Measurements from ENCODE around the gene MYLK.

The MYLK gene

DNA sequence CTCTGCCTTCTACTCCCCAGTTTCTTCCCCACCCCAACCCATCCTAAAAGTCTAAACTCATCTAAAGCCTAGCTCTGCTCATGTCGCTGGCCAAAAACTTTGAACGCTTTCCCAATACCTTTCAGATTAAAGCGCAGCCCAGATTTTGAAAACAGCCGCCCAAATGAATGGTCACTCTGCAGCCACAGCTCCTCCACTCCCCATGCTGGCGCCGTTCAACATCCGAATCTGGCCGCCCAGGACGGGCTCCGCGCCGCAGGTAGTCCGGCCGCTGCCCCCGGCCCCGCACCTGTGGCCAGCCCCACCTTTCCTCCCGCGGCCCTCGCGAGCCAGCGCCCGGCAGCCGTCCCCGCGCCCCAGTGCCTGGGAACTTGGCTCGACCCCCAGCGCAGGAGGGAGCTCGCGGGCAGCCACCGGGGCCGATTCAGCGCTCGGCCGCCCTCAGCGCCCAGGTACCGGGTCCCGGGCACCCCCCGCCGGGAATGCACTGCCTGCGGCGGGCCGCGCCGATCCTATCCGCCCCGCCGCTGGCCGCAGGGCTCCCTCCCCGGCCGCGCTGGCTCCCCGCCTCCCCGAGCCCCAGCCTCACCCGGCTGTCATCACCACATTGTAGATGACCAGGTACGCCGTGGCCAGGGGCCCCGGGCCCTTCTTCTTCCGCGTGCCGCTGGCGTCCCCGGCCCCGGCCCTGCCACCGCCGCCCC, 299.7 kb downstream of the MYLK start:
- no peak for DNase-seq

DNA sequence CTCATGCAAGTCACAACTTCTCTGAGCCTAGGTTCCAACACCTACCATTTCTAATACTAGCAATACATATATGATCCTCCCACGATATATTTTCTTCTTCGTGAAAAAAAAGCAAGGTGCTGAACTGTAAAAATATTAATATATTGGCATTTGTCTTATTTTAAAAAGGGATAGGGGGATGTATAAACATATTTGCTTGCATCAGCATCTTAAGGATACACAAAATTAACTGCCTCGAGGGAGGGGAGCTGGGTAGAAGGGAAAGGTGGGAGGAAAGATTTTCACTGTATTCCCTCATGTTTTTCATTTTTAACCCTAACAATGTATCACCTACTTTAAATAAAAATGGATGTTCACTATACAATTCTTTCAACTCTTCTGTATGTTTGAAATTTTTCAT, 300.6 kb downstream of the MYLK start:
- no peak for DNase-seq

DNA sequence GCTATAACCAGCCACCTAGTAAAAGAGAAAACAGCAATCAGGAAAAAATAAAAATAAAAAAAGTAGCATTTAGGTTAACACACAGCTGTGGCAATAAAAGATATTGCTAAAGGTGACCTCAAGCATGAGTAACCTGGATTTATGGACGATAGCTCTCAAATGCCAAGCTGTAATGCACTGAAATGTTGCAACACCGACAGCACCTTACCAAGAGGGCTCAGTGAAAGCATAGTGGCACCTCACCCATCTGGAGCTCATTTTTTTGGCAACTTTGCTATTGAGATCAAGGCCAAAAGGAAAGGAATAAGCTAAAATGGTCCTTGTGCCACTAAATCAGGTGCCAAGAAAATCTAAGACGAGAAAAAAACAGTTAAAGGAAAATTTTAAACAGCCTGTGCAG, 301.8 kb downstream of the MYLK start:
- DNase-seq = no peak

DNA sequence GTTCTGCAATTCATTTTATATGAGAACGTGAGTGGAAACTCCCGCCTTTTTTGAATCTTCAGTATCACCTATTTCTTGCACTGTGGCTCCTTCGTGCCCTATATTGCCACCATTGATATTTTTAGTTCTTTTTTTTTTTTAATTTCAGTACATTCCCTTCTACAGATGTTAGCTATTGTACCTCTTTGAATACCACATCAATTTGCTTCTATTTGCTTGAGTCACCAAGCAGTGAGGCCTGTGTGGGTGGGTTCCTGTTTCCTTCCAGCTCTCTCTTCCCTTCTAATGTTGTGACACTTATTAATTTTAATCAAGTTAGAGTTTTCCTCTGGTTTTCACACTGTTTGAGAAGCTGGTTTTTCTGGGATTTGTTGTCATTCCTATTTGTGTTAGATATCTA, 308.0 kb downstream of the MYLK start:
- DNase-seq = no peak

DNA sequence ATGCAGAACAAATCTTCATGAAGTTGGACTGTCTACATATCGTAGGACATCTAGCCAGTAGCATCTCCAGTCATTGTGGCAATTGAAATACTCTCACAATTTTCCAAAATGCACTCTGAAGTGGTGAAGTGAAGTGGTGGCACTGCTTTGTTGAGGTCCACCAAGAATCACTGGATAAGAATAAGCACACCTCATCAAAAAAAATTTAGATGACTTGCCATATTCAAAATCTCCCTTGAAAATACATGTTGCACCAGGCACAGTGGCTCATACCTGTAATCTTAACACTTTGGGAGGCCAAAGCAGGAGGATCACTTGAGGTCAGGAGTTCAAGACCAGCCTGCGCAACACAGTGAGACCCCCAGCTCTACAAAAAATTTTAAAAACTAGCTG, 312.2 kb downstream of the MYLK start:
- DNase-seq = no peak

DNA sequence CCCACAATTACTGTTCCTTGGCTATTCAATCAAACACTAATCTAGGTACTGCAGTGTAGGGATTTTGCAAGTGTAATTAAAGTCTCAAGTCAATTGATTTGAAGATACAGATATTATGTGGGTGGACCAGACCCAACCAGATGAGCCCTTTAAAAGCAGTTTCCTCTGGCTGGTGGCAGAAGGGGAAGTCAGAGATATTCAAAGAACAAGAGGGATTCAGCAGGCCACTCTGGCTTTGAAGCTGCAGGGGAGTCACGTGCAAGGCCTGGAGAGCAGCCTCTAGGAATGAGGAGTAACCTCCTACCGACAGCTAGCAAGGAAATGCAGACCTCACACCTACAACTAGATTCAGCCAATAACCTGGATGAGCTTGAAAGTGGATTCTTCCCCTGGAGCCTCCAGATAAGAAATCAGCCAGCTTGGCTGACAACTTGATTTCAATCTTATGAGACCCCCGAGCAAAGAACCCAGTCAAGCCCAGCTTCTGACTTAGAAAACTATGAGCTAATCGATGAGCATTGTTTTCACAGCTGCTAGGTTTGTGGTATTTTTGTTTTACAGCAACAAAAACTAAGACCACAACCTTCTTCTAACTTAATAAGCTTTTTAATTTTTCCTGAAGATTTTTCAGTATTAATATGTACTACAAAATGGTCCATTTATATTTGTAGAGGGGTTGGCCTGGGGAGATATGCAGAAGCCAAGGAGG, 312.7 kb downstream of the MYLK start:
- DNase-seq = no peak

DNA sequence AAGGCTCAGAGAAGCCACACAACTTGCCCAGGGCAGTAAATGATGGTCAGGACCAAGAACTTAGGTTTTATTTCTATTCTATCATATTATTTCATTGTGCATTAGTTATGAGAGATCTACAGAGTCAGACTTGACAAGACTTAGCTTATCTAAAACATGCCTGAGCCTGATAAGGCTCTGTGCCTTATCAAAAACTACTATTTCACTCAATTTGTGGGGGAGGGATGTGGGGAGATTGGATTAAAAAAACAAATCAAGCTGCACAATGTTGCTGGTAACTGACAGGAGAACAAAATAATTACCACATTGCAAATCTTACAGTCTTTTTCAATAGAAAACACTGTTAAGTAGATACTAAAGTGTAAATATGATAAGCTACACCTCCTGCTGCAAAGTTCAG, 315.3 kb downstream of the MYLK start:
- DNase-seq = no peak

DNA sequence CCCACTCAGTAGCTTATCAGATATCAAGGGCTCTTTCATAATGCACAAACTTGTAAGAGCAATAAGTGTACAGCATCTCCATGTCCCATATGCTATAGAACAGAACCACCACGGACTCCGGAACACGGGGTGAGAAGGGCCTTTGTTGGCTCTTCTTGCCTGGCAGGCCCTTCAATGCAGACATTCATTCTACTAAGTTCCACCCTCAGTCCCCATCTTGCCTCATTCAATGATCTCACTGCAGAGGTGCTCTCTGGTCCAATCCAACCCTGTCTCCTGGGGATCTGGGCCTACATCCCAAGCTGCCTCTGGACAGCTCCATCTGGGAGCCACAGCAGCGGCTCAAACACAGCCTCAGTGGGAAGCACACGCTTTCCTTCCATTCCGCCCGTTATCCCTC, 316.1 kb downstream of the MYLK start:
- DNase-seq = no peak

DNA sequence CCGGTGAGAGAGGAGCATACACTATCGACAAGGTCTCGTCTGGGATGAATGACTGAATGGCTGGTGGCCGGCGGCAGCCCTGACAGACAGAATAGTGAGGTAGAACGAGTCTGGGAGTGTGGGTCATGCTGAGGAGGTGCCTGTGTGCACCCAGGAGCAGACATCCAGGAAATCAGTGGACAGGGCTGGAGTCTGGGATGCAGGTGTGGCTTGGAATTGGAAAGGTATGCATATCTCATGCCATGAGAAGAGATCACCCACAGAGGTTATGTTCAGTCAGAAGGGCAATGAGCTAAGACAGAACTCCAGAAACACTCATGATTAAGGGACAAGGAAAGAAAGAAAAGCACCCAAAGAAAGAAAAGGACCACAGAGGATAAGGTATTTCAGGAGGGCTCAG, 320.1 kb downstream of the MYLK start:
- no peak for DNase-seq

DNA sequence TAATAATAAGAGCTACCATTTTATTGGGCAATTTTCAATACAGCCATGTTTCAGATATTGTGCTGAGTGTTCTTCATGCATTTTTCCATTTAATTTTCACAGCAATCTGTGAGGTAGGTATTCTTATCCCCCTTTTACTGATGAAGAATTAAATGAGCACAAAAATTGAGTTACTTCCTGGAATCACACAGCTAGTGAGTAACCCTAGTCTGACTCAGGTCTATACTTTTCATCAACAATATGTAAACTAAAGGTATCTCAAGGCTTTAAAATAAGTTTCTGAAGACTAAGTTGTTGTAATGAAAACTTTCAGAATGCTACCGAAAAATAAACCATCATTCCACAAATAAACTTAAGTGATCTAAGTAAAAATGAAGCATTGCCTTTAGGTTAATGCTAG, 321.6 kb downstream of the MYLK start:
- no peak for DNase-seq

DNA sequence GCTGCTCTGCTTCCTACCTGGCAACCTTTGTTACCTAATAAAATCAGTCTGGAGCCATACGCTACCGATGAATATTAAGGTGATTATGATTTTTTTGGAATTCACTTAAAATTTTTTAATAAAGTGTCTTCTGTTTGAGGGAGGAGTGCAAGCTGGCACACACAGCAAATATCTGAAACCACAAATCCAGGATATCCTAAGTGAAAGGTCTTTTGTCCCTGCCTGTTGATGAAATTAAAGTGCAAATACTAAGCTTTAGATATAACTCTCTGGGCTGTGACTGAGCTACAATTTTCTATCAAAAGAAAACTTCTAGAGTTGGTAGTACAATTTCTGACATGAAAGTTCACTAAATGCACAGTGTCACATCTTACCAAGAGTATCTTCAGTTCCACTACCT, 322.9 kb downstream of the MYLK start:
- DNase-seq = no peak

Measured in activated naive CD4-positive, alpha-beta T cell treated with Interleukin-2 at 50 U/mL for 16 hours (primary cell).